ENCODE results near the gene SH3GL1.

Gene SH3GL1

GRCh38 chr19:4375164-4376027, 25.0 kb downstream of the SH3GL1 start:
- no peak for DNase-seq

GRCh38 chr19:4374498-4375163, 25.7 kb downstream of the SH3GL1 start:
- no peak for DNase-seq

- DNase-seq: no peak
Measured at GRCh38 chr19:4373601-4374497, 26.5 kb downstream of the SH3GL1 start.

- no peak for DNase-seq
Measured at GRCh38 chr19:4373013-4373367, 27.4 kb downstream of the SH3GL1 start.

GRCh38 chr19:4372165-4373012, 28.0 kb downstream of the SH3GL1 start:
- DNase-seq: no peak

- no peak for DNase-seq
Measured at GRCh38 chr19:4371247-4372164, 28.8 kb downstream of the SH3GL1 start.

- no peak for DNase-seq
Measured at GRCh38 chr19:4370418-4371041, 29.8 kb downstream of the SH3GL1 start.

- DNase-seq: peak; percentile 26
Measured at GRCh38 chr19:4369888-4370260, 30.5 kb downstream of the SH3GL1 start.

- DNase-seq: peak; percentile 45
Measured at GRCh38 chr19:4369109-4369887, 31.0 kb downstream of the SH3GL1 start.

GRCh38 chr19:4368128-4368820, 32.1 kb downstream of the SH3GL1 start:
- no peak for DNase-seq

GRCh38 chr19:4367781-4368127, 32.6 kb downstream of the SH3GL1 start:
- no peak for DNase-seq

- DNase-seq: no peak
Measured at GRCh38 chr19:4367336-4367723, 33.0 kb downstream of the SH3GL1 start.

- DNase-seq: no peak
Measured at GRCh38 chr19:4366666-4367335, 33.5 kb downstream of the SH3GL1 start.

- DNase-seq: no peak
Measured at GRCh38 chr19:4365791-4366665, 34.3 kb downstream of the SH3GL1 start.

- DNase-seq: no peak
Measured at GRCh38 chr19:4365341-4365740, 35.0 kb downstream of the SH3GL1 start.

GRCh38 chr19:4363571-4364304, 36.6 kb downstream of the SH3GL1 start:
- DNase-seq: no peak

All from effector CD8-positive, alpha-beta T cell (primary cell).